GM19239 (cell line): ENCODE results near the gene COL6A2.

Experiments
- DNase-seq: peaks from one replicate; pipeline ENCODE4 v3.0.0; 2011; ENCODE audit warnings: low spot score; ENCODE audit not compliant: insufficient read length
- FAIRE-seq: peaks from 2 replicates; lab custom pipeline; 2011; peaks lifted over from hg19 to GRCh38; lab: Jason Lieb, UNC

COL6A2 gene

GRCh38 chr21:46097336-46098293 is at the start of gene COL6A2:
COL6A2 (plus strand) TSS chr21:46098112.
- FAIRE-seq: no peak
- peak; percentile 25 for DNase-seq

DNA sequence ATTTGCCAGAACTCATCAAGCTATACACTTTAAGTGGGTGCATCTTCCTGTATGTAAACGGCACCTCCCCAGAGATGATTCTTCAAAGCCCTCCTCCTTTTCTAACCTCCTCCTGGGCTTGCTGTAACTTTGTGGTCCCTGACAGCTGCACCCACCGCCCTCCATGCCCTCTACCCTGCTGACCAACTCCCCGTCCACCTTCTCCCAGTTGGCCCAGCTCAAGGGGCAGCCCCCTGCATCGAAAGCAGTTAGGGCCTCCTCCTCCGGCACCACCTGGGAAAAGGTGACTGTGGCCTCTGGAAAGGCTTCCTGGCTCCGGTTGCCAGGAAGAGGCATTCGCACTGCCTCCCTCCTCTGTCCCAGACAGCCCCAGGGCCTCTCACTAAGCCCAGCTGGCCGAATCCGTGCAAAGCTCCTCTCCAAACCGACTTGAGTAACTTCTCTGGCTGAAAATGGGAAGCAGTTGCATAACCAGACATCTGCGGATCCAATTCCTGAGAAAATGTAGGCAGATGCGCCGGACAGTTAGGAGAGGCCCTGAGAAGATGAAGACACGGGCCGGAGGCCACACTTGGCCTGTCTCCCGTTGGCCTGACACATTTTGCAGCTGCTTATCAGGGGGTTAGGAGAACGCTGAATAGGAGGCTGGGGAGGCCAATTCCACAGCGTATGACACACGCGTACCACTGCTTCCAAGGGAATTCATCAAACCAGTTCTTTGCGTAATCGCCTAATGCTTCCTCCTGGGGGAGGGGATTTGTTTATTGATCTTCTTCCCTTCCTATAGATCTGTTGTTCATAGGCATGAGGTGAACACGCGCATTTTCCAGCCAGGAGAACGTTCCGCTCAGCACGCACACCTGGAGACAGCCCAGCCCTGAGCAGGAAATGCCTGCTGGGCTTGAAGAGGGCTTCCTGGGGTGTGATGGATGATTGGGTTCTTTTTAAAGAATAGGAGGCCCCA is 48.7 kb upstream of the COL6A2 start:
- DNase-seq: no peak
- FAIRE-seq: no peak

- DNase-seq (no peak), FAIRE-seq (no peak)
These were observed 47.8 kb upstream of the COL6A2 start for GRCh38 chr21:46049890-46050667.

DNA sequence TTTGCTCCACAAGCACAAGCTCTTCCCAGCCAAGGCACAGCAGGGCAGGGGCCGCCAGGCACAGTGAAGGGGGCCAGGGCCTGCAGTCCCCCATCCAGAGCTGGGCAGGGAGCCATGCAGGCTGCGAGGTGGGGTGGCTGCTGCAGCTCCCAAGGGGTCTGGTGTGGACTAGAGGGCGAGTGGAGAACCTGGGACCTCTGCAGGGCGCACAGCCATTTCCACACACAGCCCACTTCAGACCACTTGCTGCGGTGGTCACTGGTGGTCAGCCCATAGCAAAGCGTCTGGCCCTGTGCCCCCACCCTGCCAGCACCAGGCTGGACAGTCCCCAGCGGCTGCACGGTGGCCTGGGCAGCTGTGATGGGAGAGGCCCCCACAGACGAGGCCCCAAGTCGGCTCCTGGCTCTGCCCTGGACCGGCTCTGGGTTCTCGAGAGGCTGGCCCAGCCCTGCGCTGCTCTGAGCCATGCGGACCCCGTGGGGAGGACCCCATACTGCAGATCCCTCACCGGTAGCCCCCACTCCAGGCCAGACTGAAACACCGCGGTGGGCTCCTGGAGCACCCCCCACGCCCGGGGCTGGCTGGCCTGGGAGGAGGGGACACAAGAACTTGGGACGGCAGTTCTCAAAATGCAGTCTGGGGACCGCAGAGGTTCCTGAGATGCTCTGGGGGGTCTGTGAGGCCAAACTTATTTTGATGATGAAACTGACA is 47.1 kb upstream of the COL6A2 start:
- DNase-seq: no peak
- FAIRE-seq: no peak

DNA sequence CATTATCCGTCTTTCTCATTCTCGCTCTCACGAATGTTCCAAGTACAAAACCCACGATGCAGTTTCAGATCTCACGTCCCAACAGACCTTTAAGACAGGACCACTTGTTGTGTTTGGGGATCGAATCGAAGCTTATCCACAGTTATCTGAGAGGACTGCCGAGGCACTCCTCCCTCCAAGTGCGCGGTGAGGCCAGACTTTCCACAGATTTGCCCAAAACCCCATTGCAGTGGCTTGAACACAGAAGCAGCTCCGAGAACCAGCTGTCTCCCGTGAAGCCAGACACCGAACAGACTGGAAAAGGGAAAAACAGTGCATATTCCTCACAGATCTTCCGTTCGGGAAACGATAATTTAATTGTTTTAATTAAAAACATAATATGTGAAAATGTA is 46.5 kb upstream of the COL6A2 start:
- FAIRE-seq: no peak
- DNase-seq: no peak

DNA sequence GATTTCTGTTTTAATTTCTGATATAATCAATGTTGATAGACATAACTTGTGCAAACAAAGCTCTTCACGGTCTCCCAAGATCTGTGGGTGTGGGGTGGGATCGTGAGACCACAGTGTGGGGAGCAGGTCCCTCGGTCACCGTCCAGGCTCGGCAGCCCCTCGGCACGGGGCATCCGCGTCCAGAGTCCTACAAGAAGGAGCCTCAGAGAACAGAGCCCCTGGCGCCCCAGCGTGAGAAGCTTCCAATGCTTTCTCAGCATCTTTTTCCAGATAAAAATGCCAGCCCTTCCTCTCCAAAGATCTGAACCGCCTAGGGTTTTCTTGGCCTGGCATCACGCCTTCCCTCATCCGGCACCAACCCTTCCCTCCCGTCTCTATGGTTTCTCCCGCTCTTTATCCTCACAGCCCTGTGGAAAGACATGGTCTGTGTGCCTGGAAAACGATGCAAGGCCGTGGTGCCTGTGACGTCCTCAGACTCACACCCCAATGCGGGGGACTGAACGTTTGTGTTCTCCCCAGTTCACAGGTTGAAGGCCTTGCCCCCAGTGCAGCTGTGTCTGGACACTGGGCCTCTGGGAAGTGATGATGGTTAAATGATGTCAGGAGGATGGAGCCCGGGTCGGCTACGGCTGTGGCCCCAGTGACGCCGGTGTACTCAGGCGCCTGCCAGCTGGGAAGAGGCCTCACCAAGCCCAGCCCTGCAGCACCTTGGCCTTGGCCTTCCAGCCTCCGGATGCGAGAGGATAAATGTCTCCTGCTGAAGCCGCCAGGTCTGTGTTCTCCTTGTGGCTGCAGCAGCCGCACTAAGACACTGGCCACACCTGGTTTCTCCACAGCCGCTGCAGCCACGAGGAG is 45.9 kb upstream of the COL6A2 start:
- FAIRE-seq (no peak), DNase-seq (no peak)

GRCh38 chr21:46052703-46053651 is 44.9 kb upstream of the COL6A2 start:
- FAIRE-seq (no peak), DNase-seq (no peak)

- DNase-seq: no peak
- no peak for FAIRE-seq
These were observed 43.9 kb upstream of the COL6A2 start for GRCh38 chr21:46054031-46054430.

DNA sequence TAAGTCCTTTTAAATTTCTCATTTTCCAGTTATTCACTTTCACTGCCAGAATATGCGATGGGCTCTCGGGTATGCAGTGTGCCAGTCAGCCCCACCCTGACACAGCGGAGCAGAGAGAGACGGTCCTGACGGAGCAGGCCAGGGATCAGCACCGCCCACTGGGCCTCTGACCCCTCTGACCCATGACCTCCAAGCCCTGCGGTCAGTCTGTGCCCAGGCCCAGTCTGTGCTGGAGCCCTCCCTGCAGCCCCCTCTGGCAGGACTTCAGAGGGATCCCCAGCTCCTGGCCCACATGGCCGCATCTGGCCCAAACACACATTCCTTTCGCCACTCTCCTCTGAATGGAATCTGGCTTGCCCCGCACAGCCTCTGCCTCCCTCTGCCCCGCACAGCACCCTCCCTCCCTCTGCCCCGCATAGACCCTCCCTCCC is 43.4 kb upstream of the COL6A2 start:
- DNase-seq (no peak), FAIRE-seq (no peak)

- FAIRE-seq: no peak
These were observed 42.0 kb upstream of the COL6A2 start for GRCh38 chr21:46055863-46056281.

DNA sequence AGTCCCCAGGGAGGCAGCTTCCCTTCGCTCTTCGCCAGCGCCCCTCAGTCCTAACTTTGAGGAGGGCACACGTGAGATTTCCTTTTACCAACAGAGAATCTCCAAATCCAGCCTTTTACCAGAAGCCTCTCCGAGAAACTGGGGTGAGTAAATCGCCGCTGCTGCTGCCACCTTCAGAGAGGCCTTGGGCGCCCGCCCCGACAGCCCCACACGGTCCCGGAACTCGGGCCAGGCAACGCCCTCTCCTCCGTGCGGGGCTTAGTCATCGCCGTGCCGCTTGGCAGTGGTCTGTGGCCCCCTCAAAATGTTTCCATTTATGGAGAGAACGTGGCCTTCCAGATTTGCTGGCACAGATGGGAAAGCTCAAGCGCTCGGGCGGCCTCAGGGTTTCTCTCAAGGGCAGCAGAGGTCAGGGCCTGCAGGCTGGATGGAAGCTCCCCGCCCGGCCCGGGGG is 41.4 kb upstream of the COL6A2 start:
- no peak for DNase-seq
- FAIRE-seq: no peak

More at GRCh38 chr21:46055863-46056281, 42.0 kb upstream of the COL6A2 start:
- DNase-seq: no peak

- FAIRE-seq (no peak), DNase-seq (no peak)
These were observed 40.7 kb upstream of the COL6A2 start for GRCh38 chr21:46057111-46057709.

DNA sequence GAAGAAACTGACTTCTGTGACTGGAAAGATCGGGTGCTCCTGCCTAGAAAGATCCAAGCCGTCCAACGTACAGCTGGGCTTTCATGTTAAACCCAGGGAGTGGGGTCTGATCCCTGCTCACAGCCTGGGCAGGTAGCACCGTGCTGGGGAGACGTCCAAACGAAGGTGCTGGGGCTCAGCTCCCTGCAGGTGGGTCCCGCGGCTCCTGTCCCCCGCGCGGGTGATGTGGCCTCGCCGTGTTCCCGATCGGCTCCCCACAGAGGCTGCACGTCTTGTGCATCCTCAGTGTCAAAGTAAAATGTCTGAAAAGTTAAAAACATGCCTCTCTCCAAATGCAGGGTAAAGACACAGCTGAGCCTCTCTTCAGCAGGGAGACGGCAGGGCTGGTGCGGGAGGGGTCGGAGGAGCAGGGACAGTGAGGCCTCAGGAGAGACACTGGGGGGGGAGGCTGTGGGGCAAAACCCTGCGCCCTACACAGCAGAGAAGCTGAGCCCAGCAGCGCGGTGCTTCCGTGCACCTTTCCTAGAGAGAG is 40.1 kb upstream of the COL6A2 start:
- no peak for FAIRE-seq
- no peak for DNase-seq

- FAIRE-seq: no peak
- DNase-seq: no peak
These were observed 39.3 kb upstream of the COL6A2 start for GRCh38 chr21:46058431-46059145.

- FAIRE-seq (no peak), DNase-seq (no peak)
These were observed 38.7 kb upstream of the COL6A2 start for GRCh38 chr21:46059195-46059594.
